PC-3 (cell line): ENCODE results near the gene TPR.

Experiments
- CTCF ChIP-seq: fragments of 300-600 bp; sonication (generic); conservative IDR thresholded peaks from 2 replicates; pipeline ENCODE4 v1.5.1; 2017; ENCODE audit warnings: antibody characterized with exemption, low read depth, mild to moderate bottlenecking, low read length
- EZH2 ChIP-seq: fragments of 300-600 bp; sonication (generic); IDR thresholded peaks from one replicate; pipeline ENCODE4 v1.6.1; 2017; ENCODE audit warnings: antibody characterized with exemption, mild to moderate bottlenecking, low read length; ENCODE audit not compliant: unreplicated experiment

GRCh38 chr1:186375929-186376319 is 871 bp upstream of the TPR start:
- TF ChIP-seq CTCF (no peak), EZH2 (no peak)
